ENCODE measurements around the gene SHISAL2A.

The SHISAL2A gene

DNA sequence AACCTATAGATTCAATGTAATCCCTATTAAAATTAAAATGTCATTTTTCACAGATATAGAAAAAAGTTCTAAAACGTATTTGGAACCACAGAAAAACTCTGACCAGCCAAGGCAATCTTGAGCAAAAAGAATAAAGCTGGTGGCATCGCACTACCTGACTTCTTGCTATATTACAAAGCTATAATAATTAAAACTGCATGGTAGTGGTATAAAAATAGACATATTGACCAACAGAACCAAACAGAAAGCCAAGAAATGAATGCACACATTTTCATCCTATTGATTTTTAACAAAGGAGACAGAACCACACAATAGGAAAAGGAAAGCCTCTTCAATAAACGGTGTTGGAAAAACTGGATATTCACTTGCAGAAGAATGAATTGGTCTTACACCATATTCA lies 9.2 kb upstream of the SHISAL2A start:
- DNase-seq = no peak

GRCh38 chr1:52627028-52627427 lies 5.9 kb upstream of the SHISAL2A start:
- DNase-seq = no peak

- no peak for DNase-seq
These were observed 4.2 kb upstream of the SHISAL2A start for GRCh38 chr1:52628614-52629324.

- no peak for DNase-seq
These were observed 3.7 kb upstream of the SHISAL2A start for GRCh38 chr1:52629325-52629643.

DNA sequence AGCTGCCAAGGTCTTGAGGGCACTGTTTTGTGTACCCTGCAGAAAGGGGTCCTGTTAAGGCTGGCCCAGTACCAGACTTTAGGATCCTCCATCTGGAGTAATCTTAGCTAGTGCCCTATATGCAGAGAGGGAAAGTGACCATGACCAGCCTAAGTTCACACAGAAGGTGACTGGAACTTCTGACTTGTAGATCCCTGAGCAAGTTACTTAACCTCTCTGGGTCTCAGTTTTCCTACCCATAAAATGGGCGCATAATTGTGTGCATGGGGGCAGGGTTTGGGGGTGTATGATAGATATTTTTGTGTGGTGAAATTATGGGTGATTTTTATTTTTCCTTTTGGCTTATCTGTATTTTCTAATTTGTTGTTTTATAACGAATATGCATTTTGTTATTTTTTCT lies 3.3 kb upstream of the SHISAL2A start:
- no peak for DNase-seq

DNA sequence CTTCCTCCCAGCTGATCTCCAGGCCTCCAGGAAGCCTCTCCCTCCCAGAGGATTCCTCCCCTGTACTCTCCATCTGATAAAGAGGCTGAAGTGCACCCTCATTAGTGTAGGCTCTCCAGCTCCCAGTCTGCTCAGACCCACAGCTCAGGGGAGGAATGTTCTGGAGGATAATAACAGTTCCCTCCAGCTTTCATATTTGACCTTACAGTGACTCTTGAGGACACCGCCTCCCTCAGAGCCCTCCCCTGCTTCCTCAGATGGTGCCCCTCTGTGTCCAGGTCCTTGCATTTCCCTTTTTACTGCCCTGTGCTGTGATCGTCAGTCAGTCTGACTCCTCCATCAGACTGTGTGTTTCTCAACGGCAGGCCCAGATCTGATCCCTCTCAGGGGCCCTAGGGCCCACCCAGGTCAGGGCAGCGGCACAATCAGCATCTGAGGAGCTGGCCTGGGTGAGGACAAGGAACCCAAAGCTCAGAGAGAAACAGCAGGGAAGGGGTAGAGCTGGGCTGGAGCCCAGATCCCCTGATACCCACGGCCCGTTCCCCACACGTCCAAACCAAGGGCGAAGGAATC lies 1.1 kb upstream of the SHISAL2A start:
- no peak for DNase-seq

DNA sequence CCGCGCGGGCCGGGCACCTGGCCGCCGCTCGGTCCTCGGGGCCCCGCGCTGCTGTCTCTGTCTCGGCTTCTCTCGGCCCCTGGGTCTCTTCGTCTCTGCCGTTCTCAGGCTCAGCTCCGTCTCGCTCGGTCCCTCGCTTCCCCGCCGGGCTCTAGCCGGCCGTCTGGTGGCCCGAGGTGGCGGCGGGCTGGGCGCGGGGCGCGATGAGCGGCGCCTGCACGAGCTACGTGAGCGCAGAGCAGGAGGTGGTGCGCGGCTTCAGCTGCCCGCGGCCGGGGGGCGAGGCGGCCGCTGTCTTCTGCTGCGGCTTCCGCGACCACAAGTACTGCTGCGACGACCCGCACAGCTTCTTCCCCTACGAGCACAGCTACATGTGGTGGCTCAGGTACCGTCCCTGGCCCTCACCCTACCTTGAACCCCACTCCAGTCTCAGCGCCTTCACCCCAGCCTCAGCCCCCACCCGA lies 355 bp downstream of the SHISAL2A start:
- peak; percentile 18 to 34 for DNase-seq

DNA sequence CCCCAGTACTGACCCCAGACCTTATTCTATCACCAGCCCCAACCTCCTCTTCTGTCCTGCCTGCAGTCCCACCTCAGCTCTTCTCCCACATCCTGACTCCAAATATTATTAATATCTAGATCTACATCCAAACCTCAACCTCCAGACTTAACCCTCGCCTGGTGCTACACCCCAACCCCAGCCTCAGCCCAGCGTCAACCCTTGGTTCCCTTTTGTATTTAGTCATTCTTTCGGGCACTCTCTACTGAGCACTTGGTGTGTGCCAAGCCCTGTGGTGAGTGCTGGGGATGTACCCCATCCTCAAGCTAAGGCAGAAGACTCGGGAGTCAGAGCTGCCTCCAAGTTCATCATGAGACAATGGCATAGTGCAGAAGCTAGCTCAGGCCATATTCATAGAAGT lies 1.1 kb downstream of the SHISAL2A start:
- DNase-seq = no peak

DNA sequence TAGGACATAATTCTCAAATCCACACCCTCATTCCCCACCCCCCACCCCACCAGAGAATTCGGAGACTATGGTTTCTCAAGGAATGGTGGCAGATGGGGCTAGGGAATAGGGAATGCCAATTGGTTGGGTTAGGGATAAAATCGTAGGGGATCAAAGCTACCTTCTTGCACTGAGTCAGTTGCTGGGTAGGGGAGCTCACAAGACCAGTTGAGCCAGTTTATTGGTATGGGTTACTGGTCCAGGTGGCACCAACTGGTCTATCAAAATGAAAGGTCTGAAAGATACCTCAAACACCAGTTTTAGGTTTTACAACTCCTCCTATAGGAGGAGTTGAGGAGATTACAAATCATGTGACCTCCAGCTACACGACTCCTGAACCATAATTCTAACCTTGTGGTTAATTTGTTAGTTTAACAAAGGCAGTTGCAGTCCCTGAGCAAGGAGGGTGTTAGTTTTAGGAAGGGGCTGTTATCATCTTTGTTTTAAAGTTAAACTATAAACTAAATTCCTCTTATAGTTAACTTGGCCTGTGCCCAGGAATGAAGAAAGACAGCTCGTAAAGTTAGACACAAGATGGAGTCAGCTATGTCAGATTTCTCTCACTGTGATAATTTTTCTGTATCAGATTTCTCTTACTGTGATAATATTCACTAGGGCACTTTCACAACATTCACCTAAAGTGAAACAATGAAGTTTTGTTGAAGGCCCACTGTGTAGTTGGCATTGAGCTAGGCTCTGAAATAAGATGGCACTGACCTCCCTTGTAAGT lies 2.5 kb downstream of the SHISAL2A start:
- no peak for DNase-seq

- peak; percentile 46 to 49 for DNase-seq
These were observed 4.0 kb downstream of the SHISAL2A start for GRCh38 chr1:52636721-52637695.

DNA sequence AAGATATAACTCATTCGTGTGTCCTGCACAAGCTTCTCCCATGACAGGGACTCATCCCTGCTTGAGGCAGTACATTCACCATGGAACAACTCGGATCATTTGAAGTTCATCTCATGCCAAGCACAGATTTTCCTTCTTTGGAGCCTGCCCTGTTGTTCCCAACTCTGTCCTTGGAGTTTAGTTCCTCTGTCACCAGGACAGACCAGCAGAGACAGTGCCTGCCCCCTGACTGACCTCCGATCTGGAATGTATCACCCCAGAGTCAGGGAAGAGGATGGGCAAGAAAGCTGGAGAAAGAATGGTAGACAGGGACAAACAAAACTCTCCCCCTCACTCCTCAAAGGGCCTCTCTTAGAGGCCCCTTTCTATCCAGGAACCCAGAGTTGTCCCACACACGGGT lies 5.0 kb downstream of the SHISAL2A start:
- no peak for DNase-seq

GRCh38 chr1:52640697-52641096 lies 7.7 kb downstream of the SHISAL2A start:
- no peak for DNase-seq

DNA sequence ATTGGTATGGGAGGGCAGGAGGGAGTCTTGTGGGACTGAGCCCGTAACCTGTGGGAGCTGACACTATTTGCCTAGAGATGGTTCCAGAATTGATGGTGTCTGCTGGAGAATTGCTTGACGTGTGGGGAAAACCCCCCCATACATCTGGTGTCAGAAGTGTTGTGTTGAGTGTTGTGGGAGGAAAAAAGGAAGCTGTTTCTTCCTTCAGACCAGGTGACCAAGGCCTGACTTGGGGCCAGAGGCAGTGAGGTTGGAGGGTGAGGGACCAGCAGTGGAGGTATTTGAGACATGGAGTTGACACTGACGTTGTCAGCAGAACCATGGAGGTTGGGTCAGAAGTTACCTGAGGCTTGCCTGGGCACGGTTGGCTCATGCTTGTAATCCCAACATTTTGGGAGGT lies 8.3 kb downstream of the SHISAL2A start:
- DNase-seq = no peak

DNA sequence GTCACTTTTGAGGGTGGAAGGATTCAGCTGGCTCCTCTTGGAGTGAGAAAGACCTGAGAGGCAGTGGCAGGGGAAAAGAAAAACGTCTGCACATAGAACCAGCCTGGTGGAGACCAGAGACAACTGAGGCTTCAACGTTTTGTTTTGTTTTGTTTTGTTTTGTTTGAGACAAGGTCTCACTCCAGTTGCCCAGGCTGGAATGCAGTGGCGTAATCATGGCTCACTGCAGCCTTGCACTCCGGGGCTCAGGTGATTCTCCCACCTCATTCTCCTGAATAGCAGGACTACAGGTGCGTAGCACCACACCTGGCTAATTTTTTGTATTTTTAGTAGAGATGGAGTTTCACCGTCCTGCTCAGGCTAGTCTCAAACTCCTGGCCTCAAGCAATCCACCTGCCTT lies 12.3 kb downstream of the SHISAL2A start:
- no peak for DNase-seq

- DNase-seq = no peak
These were observed 18.9 kb downstream of the SHISAL2A start for GRCh38 chr1:52651904-52652303.

DNA sequence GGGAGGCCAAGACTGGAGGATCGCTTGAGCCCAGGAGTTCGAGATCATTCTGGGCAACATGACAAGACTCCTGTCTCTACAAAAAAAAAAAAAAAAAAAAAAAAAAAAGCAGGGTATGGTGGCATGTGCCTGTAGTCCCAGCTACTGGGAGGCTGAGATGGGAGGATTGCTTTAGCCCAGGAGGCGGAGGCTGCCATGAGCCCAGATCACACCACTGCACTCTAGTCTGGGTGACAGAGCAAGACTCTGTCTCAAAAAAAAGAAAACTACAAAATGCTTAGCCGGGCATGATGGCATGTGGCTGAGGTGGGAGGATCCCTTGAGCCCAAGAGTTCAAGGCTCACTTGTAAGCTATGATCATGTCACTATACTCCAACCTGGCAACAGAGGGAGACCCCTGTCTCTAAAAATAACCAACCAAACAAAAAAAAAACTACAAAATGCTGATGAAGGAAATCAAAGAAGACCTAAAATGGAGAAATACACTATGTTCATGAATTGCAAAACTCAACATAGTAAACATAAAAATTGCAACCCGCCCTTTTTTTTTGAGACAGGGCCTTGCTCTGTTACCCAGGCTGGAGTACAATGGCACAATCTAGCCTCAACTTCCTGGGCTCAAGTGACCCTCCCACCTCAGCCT lies 20.4 kb downstream of the SHISAL2A start:
- DNase-seq = no peak

- no peak for DNase-seq
These were observed 21.1 kb downstream of the SHISAL2A start for GRCh38 chr1:52654063-52654462.

- no peak for DNase-seq
These were observed 24.7 kb downstream of the SHISAL2A start for GRCh38 chr1:52657702-52658101.

DNA sequence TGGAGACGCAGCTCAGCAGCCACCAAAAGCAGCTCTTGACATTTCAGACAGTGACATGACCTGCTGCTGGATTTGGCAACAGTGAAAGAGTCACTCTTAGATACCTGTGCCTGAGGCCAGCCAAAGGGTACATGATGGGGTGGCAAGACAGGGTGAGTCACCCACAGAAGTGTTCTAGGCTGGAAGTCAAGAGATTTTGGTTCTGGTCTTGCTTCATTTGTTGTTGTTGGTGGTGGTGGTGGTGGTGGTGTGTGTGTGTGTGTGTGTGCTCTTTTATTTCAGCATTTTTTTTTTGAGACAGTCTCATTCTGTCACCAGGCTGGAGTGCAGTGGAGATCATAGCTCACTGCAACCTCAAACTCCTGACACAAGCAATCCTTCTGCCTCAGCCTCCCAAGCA lies 25.8 kb downstream of the SHISAL2A start:
- DNase-seq = no peak

DNA sequence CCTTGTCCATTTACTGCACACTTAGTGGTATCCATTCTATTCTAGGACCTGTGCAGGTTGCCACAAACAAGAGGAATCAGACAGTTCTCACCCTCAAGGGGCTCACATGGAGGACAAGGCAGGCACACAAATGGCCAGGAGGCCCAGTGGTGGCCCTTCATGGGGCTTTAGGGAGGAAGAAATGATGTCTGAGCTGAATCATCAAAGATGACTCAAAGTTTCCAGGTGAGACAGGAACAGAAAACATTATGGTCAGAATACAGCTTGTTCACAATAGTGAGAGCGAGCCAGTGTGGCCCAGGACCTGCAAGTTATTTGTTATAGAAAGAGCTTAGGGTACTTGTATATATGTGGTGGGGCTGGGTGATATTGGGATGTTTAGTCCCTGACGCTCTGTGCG lies 26.4 kb downstream of the SHISAL2A start:
- DNase-seq = peak; percentile 9 to 35

DNA sequence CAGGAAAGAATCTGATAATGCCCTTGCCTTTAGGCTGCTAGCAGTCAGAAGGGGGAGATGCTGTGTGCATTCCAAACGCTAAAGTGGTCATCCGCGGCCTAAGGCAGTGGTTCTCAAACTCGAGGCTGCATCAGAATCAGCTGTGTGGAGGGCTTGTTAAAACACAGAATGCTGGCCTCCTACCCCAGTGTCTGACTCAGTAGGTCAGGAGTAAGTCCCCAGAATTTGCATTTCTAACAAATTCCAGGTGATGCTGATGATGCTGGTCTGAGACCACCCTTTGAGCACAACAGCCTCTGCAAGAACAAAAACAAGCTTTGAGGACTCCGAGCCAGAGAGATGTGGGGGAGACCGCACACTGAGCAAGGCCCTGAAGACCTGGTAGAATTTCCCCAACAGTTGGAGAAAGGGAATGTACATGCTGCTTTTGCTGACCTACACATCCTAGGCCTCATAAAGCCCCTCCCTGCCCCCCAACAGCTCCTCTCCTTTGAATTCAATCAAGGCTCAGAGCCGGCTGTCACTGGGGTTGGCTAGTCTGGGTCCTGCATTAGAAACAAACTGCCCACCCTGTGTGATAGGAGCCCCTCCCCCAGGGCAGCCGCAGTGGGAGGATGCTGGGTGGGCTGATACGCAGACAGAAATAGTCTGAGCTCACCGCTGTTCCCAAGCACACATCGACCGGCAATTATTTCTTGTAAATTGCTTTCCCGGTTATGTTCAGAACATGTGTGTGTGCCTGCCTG lies 27.1 kb downstream of the SHISAL2A start:
- DNase-seq = no peak

- DNase-seq = no peak
These were observed 27.8 kb downstream of the SHISAL2A start for GRCh38 chr1:52660807-52661206.

Measured in stimulated activated CD4-positive, alpha-beta T cell treated with anti-CD3 and anti-CD28 coated beads, Interleukin-2, amount 100 ng/mL, for 48 hours (primary cell).